HUES6 (cell line): ENCODE results near the gene SNCAIP.

ENCODE experiments used
- H3K27ac ChIP-seq: 2 replicates; pipeline ENCODE4 v1.7.0; 2013; ENCODE audit warnings: low read depth, mild to moderate bottlenecking, low read length, inconsistent platforms
- H3K27me3 ChIP-seq: 2 replicates; pipeline ENCODE4 v1.6.1; 2013; ENCODE audit warnings: low read length; ENCODE audit not compliant: control insufficient read depth, insufficient read depth
- H3K36me3 ChIP-seq: 2 replicates; pipeline ENCODE4 v1.6.1; 2013; ENCODE audit warnings: low read length; ENCODE audit not compliant: control insufficient read depth, insufficient read depth
- H3K4me1 ChIP-seq: 2 replicates; pipeline ENCODE4 v1.6.1; 2013; ENCODE audit warnings: low read length; ENCODE audit not compliant: control insufficient read depth, insufficient read depth
- H3K4me3 ChIP-seq: 2 replicates; pipeline ENCODE4 v1.5.1; 2013; ENCODE audit warnings: low read depth, low read length
- H3K9ac ChIP-seq: one replicate; pipeline ENCODE4 v1.6.1; 2013; ENCODE audit warnings: mild to moderate bottlenecking, low read length
- H3K9me3 ChIP-seq: 2 replicates; pipeline ENCODE4 v1.6.1; 2013; ENCODE audit warnings: low read depth, low read length; ENCODE audit not compliant: control insufficient read depth, insufficient read depth

SNCAIP gene

DNA sequence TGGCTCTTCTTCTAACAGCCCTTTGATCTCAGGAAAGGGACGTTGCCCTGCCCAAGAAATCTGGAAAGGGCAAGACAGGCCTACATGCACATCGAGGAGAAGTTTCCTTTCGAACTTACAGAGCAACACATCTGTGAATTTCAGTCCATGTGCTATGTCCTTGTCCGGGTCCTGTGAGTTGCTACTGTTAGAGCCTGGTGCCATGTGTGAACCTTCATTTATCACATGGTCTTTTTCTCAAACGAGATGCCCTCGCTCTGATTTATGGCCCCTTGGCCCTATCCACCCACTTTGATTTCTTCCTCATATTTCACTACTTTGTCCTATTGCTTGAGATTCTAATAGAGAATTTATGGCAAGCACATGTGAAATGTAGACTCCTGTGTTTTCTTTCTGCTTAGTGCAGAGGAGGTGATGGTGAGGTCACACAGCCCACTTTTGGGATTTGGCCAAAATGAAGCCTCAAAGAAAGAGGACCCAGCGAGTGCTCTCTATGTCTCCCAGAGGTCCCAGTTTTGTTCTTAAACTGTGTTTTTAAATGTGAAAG is 153.1 kb downstream of the SNCAIP start:
- Histone ChIP-seq H3K27me3 (no peaks in the 10 kb centered on the region), H3K36me3 (no peaks in the 10 kb centered on the region), H3K9ac (no peak overlapping the region), H3K4me3 (no peak overlapping the region), H3K27ac (no peak overlapping the region), H3K9me3 (no peaks in the 10 kb centered on the region), H3K4me1 (peaks cover 22% of the 10 kb centered on the region)

- Histone ChIP-seq H3K9me3 (no peaks in the 10 kb centered on the region), H3K9ac (no peak overlapping the region), H3K4me1 (peaks cover 29% of the 10 kb centered on the region), H3K36me3 (no peaks in the 10 kb centered on the region), H3K4me3 (no peak overlapping the region), H3K27ac (no peak overlapping the region), H3K27me3 (no peaks in the 10 kb centered on the region)
These were observed 154.0 kb downstream of the SNCAIP start for GRCh38 chr5:122465994-122466393.

DNA sequence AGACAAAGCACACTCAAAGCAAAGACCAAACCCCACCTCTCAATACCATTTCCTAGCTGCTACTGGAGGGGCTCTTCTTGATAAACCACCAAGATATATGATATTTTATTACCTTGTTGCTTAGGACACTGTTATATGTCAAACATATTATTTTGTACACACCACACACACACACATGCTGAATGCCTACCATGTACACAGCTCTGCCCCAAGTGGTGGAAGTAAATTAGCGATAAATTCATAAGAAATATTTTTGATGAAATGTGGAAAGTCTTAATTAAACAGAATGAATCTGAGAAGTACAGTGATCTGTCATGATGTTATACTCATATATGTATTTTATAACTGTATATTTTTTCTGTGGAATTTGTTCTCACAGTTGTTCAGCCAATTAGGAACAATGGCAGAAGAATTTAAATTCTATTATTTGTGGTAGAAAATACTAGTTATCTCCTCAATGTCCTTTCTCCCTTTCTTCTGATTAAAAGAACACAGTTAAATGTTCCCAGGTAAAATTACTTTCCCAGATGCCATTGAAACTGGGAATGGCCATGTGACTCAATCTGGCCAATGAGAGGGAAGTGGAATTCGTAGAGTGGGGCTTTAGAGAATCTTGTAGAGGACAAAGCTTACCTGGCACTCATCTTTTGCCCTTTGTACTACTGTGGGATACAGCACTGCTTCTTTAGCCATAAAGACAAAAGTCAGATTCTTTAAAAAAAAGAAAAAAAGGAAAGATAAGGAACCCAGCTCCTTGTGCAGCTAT is 156.5 kb downstream of the SNCAIP start:
- Histone ChIP-seq H3K36me3 (no peaks in the 10 kb centered on the region), H3K9ac (no peak overlapping the region), H3K9me3 (no peaks in the 10 kb centered on the region), H3K4me3 (no peak overlapping the region), H3K4me1 (peaks cover 47% of the 10 kb centered on the region), H3K27me3 (no peaks in the 10 kb centered on the region), H3K27ac (no peak overlapping the region)

- no peaks in the 10 kb centered on the region for H3K27me3 ChIP-seq
- peaks cover 48% of the 10 kb centered on the region for H3K4me1 ChIP-seq
- no peaks in the 10 kb centered on the region for H3K36me3 ChIP-seq
- no peaks in the 10 kb centered on the region for H3K9me3 ChIP-seq
- H3K27ac ChIP-seq: no peak overlapping the region
- no peak overlapping the region for H3K4me3 ChIP-seq
- no peak overlapping the region for H3K9ac ChIP-seq
These were observed 157.4 kb downstream of the SNCAIP start for GRCh38 chr5:122469384-122469919.

- Histone ChIP-seq H3K36me3 (no peaks in the 10 kb centered on the region), H3K27ac (no peak overlapping the region), H3K9me3 (no peaks in the 10 kb centered on the region), H3K4me3 (no peak overlapping the region), H3K4me1 (peaks cover 52% of the 10 kb centered on the region), H3K27me3 (no peaks in the 10 kb centered on the region), H3K9ac (no peak overlapping the region)
These were observed 158.3 kb downstream of the SNCAIP start for GRCh38 chr5:122470365-122470764.

GRCh38 chr5:122471031-122471751 is 159.2 kb downstream of the SNCAIP start:
- H3K9ac ChIP-seq: no peak overlapping the region
- H3K4me1 ChIP-seq: peaks cover 44% of the 10 kb centered on the region
- H3K36me3 ChIP-seq: no peaks in the 10 kb centered on the region
- H3K27me3 ChIP-seq: no peaks in the 10 kb centered on the region
- H3K9me3 ChIP-seq: no peaks in the 10 kb centered on the region
- H3K4me3 ChIP-seq: no peak overlapping the region
- H3K27ac ChIP-seq: no peak overlapping the region

GRCh38 chr5:122471752-122472061 is 159.7 kb downstream of the SNCAIP start:
- Histone ChIP-seq H3K4me3 (no peak overlapping the region), H3K27me3 (no peaks in the 10 kb centered on the region), H3K27ac (0 out of 2 replicates have a peak overlapping the region, but pooled peaks have one; percentile 7), H3K9ac (peak overlapping the region; percentile 9), H3K4me1 (peaks cover 40% of the 10 kb centered on the region), H3K36me3 (no peaks in the 10 kb centered on the region), H3K9me3 (no peaks in the 10 kb centered on the region)

GRCh38 chr5:122473138-122473843 is 161.3 kb downstream of the SNCAIP start:
- no peaks in the 10 kb centered on the region for H3K27me3 ChIP-seq
- peaks cover 40% of the 10 kb centered on the region for H3K4me1 ChIP-seq
- peak overlapping the region; percentile 47 for H3K9ac ChIP-seq
- H3K27ac ChIP-seq: peak overlapping the region; percentile 93
- no peak overlapping the region for H3K4me3 ChIP-seq
- no peaks in the 10 kb centered on the region for H3K9me3 ChIP-seq
- no peaks in the 10 kb centered on the region for H3K36me3 ChIP-seq

DNA sequence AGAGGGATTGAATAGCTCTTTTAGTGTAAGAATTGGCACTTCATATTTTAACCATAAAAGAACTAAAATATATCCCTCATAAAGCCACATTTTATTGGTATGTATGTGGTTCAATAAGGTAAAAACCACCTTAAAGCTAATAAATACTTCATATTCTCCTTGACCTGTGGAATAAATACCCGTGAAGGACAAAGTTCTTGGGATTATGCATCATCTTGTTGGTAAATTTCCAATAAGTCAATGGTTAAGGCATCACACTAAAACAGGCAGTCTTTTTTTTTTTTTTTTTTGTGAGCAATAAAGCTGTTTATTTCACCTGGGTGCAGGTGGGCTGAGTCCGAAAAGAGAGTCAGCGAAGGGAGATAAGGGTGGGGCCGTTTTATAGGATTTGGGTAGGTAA is 161.9 kb downstream of the SNCAIP start:
- Histone ChIP-seq H3K36me3 (no peaks in the 10 kb centered on the region), H3K9ac (peak overlapping the region; percentile 47), H3K9me3 (no peaks in the 10 kb centered on the region), H3K4me3 (no peak overlapping the region), H3K27ac (peak overlapping the region; percentile 93), H3K27me3 (no peaks in the 10 kb centered on the region), H3K4me1 (peaks cover 40% of the 10 kb centered on the region)

- H3K4me3 ChIP-seq: no peak overlapping the region
- H3K4me1 ChIP-seq: peaks cover 5% of the 10 kb centered on the region
- no peak overlapping the region for H3K9ac ChIP-seq
- H3K27me3 ChIP-seq: no peaks in the 10 kb centered on the region
- no peaks in the 10 kb centered on the region for H3K9me3 ChIP-seq
- H3K36me3 ChIP-seq: no peaks in the 10 kb centered on the region
- no peak overlapping the region for H3K27ac ChIP-seq
These were observed 166.9 kb downstream of the SNCAIP start for GRCh38 chr5:122478741-122479442.
